Stomach (tissue), 4 donors: Measurements from ENCODE around the gene HAO2.
"Not testable (repeated sequence)": the region's sequence is repeated elsewhere in the genome, so short reads cannot be mapped to it uniquely, and the experiment has no call there.

Experiments used
- CTCF ChIP-seq, 7 experiments: fragments of 450-650 bp in 4 of 7; fragments of 200-600 bp in 3 of 7; sonication (generic) in 3 of 7; IDR thresholded peaks; one replicate each; pipeline ENCODE4 v1.5.1; 2016 to 2019; ENCODE audit warnings: antibody characterized with exemption in 7 of 7, control low read depth in 2 of 7, mild to moderate bottlenecking in 1 of 7
- POLR2A ChIP-seq, 4 donors: fragments of 450-650 bp; IDR thresholded peaks; one replicate each; pipeline ENCODE4 v1.6.1; 2016; ENCODE audit warnings: antibody characterized with exemption in 4 of 4, control low read depth in 2 of 4, mild to moderate bottlenecking in 1 of 4, moderate library complexity in 1 of 4
- POLR2AphosphoS5 ChIP-seq, 3 donors: sonication (generic); formaldehyde crosslinking; IDR thresholded peaks; one replicate each; pipeline ENCODE4 v1.6.1; 2016; ENCODE audit warnings: antibody characterized with exemption in 3 of 3

GRCh38 chr1:119333897-119334250 is 34.7 kb upstream of the HAO2 start:
- TF ChIP-seq CTCF, POLR2AphosphoS5, POLR2A (IDR thresholded peaks at IDR 0.05): not testable (repeated sequence)
